ENCODE results near the gene SYT7.

DNA sequence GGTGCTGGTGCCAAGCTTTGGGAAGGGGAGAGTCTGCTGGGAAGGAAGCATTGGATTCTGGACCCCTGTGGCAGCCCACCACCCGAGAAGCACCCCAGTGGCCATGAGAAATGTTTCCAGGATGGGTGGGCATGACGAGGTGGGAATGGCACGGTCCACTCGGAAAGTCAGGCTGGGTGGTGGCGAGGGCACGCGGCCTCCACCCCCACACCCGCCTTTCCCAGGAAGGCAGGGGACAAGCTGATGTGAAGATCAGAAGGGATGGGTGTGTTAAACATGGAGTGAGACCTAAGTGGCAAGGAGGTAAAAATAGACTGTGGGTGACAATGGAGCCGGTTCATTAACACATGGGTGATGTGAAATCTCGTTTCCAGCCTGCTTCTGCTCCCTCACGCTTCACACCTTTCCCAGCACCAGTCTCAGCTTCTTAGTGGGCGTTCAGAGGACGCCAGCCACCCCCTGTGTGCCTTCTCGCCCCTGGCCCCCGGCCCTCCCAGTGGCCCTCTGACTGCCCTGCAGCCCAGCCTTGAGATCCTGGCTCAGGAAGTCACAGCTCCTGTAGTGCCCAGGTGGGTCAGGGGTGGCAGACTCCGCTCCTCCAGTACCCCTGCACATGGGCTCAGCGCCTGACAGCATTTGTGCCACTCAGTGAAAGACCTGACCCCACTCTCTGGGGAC, 44.7 kb downstream of the SYT7 start:
- TF ChIP-seq POLR2A (IDR thresholded peaks at IDR 0.05; ENCODE audit: extremely low read depth, insufficient read length) (no peak), MYC (IDR thresholded peaks at IDR 0.05; ENCODE audit: low read depth, low read length) (no peak)
- TF ChIP-seq, protein P1, sequence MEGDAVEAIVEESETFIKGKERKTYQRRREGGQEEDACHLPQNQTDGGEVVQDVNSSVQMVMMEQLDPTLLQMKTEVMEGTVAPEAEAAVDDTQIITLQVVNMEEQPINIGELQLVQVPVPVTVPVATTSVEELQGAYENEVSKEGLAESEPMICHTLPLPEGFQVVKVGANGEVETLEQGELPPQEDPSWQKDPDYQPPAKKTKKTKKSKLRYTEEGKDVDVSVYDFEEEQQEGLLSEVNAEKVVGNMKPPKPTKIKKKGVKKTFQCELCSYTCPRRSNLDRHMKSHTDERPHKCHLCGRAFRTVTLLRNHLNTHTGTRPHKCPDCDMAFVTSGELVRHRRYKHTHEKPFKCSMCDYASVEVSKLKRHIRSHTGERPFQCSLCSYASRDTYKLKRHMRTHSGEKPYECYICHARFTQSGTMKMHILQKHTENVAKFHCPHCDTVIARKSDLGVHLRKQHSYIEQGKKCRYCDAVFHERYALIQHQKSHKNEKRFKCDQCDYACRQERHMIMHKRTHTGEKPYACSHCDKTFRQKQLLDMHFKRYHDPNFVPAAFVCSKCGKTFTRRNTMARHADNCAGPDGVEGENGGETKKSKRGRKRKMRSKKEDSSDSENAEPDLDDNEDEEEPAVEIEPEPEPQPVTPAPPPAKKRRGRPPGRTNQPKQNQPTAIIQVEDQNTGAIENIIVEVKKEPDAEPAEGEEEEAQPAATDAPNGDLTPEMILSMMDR (IDR thresholded peaks at IDR 0.05; ENCODE audit: low read depth, low read length): no peak

All from NB4 (cell line).